ENCODE results near the gene SCP2. TPM values are rescaled to one million over a fixed set of nuclear protein-coding genes. Genes with fewer than 3 reads are reported as not detected.
A peak's percentile ranks its signal among the peaks of the same experiment; 100 is the strongest.

SCP2 gene
- total RNA-seq, 1 experiment from 2014 or later = 56.4 TPM

DNA sequence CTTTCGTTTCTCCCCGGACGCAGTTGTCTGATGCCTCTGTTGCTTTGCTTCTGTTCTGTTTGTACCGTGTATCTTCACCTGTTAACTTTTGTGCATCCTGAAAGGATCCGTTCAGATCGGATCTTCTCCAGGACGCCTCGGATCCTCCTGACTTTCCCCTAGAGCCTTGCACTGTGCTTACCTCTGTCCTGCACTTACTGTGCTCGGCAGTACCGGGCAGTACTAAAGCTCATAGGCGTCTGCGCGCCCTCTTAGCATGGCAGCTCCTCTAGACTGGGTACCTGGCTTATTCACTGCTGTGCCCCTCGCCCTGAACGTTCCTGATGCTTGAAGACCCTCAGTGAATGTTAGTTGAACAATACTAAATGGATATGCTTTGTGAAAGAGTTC, 934 bp downstream of the SCP2 start:
- Mint-ChIP-seq H3K9me3 (no peaks in the 10 kb centered on the region), H3K36me3 (no peaks in the 10 kb centered on the region), H3K4me1 (peaks cover 9% of the 10 kb centered on the region), H3K27ac (no peak overlapping the region), H3K4me3 (peak overlapping the region; percentile 76), H3K27me3 (ENCODE audit: low read depth) (peaks cover 63% of the 10 kb centered on the region)
- ATAC-seq (peak; percentile 56), DNase-seq (ENCODE audit: low spot score) (no peak)
- POLR2A ChIA-PET = no interaction called here
- CTCF ChIA-PET = interaction anchor here (1.2 to 1.5 kb wide), 3 partner anchors 23 to 85 kb away, joined by 3 to 5 read pairs (median 4); partner anchors contain the start of gene ZYG11A
- TF ChIP-seq TEAD4 (CRISPR knock-in tag; IDR thresholded peaks at IDR 0.05) (no peak), JUN (CRISPR knock-in tag; IDR thresholded peaks at IDR 0.05) (no peak), CREB1 (CRISPR knock-in tag; IDR thresholded peaks at IDR 0.05) (no peak), CREM (CRISPR knock-in tag; IDR thresholded peaks at IDR 0.05) (no peak), HMGA2 (CRISPR knock-in tag; IDR thresholded peaks at IDR 0.05) (no peak), RELA (CRISPR knock-in tag; IDR thresholded peaks at IDR 0.05; ENCODE audit: borderline replicate concordance) (no peak), SMAD4 (CRISPR knock-in tag; IDR thresholded peaks at IDR 0.05) (no peak)
- TF ChIP-seq, protein P1, sequence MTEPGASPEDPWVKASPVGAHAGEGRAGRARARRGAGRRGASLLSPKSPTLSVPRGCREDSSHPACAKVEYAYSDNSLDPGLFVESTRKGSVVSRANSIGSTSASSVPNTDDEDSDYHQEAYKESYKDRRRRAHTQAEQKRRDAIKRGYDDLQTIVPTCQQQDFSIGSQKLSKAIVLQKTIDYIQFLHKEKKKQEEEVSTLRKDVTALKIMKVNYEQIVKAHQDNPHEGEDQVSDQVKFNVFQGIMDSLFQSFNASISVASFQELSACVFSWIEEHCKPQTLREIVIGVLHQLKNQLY (CRISPR knock-in tag; IDR thresholded peaks at IDR 0.05) = no peak
- TF ChIP-seq, protein P2, sequence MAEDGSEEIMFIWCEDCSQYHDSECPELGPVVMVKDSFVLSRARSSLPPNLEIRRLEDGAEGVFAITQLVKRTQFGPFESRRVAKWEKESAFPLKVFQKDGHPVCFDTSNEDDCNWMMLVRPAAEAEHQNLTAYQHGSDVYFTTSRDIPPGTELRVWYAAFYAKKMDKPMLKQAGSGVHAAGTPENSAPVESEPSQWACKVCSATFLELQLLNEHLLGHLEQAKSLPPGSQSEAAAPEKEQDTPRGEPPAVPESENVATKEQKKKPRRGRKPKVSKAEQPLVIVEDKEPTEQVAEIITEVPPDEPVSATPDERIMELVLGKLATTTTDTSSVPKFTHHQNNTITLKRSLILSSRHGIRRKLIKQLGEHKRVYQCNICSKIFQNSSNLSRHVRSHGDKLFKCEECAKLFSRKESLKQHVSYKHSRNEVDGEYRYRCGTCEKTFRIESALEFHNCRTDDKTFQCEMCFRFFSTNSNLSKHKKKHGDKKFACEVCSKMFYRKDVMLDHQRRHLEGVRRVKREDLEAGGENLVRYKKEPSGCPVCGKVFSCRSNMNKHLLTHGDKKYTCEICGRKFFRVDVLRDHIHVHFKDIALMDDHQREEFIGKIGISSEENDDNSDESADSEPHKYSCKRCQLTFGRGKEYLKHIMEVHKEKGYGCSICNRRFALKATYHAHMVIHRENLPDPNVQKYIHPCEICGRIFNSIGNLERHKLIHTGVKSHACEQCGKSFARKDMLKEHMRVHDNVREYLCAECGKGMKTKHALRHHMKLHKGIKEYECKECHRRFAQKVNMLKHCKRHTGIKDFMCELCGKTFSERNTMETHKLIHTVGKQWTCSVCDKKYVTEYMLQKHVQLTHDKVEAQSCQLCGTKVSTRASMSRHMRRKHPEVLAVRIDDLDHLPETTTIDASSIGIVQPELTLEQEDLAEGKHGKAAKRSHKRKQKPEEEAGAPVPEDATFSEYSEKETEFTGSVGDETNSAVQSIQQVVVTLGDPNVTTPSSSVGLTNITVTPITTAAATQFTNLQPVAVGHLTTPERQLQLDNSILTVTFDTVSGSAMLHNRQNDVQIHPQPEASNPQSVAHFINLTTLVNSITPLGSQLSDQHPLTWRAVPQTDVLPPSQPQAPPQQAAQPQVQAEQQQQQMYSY (CRISPR knock-in tag; IDR thresholded peaks at IDR 0.05) = no peak
- TF ChIP-seq, protein P3, sequence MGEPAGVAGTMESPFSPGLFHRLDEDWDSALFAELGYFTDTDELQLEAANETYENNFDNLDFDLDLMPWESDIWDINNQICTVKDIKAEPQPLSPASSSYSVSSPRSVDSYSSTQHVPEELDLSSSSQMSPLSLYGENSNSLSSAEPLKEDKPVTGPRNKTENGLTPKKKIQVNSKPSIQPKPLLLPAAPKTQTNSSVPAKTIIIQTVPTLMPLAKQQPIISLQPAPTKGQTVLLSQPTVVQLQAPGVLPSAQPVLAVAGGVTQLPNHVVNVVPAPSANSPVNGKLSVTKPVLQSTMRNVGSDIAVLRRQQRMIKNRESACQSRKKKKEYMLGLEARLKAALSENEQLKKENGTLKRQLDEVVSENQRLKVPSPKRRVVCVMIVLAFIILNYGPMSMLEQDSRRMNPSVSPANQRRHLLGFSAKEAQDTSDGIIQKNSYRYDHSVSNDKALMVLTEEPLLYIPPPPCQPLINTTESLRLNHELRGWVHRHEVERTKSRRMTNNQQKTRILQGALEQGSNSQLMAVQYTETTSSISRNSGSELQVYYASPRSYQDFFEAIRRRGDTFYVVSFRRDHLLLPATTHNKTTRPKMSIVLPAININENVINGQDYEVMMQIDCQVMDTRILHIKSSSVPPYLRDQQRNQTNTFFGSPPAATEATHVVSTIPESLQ (CRISPR knock-in tag; IDR thresholded peaks at IDR 0.05) = no peak
- TF ChIP-seq, protein P4, sequence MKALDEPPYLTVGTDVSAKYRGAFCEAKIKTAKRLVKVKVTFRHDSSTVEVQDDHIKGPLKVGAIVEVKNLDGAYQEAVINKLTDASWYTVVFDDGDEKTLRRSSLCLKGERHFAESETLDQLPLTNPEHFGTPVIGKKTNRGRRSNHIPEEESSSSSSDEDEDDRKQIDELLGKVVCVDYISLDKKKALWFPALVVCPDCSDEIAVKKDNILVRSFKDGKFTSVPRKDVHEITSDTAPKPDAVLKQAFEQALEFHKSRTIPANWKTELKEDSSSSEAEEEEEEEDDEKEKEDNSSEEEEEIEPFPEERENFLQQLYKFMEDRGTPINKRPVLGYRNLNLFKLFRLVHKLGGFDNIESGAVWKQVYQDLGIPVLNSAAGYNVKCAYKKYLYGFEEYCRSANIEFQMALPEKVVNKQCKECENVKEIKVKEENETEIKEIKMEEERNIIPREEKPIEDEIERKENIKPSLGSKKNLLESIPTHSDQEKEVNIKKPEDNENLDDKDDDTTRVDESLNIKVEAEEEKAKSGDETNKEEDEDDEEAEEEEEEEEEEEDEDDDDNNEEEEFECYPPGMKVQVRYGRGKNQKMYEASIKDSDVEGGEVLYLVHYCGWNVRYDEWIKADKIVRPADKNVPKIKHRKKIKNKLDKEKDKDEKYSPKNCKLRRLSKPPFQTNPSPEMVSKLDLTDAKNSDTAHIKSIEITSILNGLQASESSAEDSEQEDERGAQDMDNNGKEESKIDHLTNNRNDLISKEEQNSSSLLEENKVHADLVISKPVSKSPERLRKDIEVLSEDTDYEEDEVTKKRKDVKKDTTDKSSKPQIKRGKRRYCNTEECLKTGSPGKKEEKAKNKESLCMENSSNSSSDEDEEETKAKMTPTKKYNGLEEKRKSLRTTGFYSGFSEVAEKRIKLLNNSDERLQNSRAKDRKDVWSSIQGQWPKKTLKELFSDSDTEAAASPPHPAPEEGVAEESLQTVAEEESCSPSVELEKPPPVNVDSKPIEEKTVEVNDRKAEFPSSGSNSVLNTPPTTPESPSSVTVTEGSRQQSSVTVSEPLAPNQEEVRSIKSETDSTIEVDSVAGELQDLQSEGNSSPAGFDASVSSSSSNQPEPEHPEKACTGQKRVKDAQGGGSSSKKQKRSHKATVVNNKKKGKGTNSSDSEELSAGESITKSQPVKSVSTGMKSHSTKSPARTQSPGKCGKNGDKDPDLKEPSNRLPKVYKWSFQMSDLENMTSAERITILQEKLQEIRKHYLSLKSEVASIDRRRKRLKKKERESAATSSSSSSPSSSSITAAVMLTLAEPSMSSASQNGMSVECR (CRISPR knock-in tag; IDR thresholded peaks at IDR 0.05; ENCODE audit: borderline replicate concordance) = no peak
- TF ChIP-seq, protein P5, sequence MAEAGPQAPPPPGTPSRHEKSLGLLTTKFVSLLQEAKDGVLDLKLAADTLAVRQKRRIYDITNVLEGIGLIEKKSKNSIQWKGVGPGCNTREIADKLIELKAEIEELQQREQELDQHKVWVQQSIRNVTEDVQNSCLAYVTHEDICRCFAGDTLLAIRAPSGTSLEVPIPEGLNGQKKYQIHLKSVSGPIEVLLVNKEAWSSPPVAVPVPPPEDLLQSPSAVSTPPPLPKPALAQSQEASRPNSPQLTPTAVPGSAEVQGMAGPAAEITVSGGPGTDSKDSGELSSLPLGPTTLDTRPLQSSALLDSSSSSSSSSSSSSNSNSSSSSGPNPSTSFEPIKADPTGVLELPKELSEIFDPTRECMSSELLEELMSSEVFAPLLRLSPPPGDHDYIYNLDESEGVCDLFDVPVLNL (CRISPR knock-in tag; IDR thresholded peaks at IDR 0.05; ENCODE audit: borderline replicate concordance, low read depth) = no peak
- TF ChIP-seq, protein P6, sequence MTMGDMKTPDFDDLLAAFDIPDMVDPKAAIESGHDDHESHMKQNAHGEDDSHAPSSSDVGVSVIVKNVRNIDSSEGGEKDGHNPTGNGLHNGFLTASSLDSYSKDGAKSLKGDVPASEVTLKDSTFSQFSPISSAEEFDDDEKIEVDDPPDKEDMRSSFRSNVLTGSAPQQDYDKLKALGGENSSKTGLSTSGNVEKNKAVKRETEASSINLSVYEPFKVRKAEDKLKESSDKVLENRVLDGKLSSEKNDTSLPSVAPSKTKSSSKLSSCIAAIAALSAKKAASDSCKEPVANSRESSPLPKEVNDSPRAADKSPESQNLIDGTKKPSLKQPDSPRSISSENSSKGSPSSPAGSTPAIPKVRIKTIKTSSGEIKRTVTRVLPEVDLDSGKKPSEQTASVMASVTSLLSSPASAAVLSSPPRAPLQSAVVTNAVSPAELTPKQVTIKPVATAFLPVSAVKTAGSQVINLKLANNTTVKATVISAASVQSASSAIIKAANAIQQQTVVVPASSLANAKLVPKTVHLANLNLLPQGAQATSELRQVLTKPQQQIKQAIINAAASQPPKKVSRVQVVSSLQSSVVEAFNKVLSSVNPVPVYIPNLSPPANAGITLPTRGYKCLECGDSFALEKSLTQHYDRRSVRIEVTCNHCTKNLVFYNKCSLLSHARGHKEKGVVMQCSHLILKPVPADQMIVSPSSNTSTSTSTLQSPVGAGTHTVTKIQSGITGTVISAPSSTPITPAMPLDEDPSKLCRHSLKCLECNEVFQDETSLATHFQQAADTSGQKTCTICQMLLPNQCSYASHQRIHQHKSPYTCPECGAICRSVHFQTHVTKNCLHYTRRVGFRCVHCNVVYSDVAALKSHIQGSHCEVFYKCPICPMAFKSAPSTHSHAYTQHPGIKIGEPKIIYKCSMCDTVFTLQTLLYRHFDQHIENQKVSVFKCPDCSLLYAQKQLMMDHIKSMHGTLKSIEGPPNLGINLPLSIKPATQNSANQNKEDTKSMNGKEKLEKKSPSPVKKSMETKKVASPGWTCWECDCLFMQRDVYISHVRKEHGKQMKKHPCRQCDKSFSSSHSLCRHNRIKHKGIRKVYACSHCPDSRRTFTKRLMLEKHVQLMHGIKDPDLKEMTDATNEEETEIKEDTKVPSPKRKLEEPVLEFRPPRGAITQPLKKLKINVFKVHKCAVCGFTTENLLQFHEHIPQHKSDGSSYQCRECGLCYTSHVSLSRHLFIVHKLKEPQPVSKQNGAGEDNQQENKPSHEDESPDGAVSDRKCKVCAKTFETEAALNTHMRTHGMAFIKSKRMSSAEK (CRISPR knock-in tag; IDR thresholded peaks at IDR 0.05; ENCODE audit: borderline replicate concordance) = no peak
